Subcutaneous adipose tissue (tissue), 4 donors: ENCODE data around the gene IL1R1. TPM values are rescaled to one million over a fixed set of nuclear protein-coding genes. Genes with fewer than 3 reads are reported as not detected.

Experiments
- total RNA-seq, 4 donors: library from RNA; depleted of rRNA; stranded (reverse); fragments of >200 nt; gene quantifications; one replicate each; pipeline ENCODE4 v1.1.0, GENCODE V29; 2016
- TF ChIP-seq, protein P1 (sequence below): fragments of 450-650 bp; IDR thresholded peaks from one replicate; pipeline ENCODE4 v1.5.1; 2016; ENCODE audit warnings: low read depth, mild to moderate bottlenecking, control low read depth, antibody characterized with exemption, moderate library complexity

The IL1R1 gene
- total RNA-seq, 4 donors from 2014 or later, result 159 to 381 (median 193) TPM

DNA sequence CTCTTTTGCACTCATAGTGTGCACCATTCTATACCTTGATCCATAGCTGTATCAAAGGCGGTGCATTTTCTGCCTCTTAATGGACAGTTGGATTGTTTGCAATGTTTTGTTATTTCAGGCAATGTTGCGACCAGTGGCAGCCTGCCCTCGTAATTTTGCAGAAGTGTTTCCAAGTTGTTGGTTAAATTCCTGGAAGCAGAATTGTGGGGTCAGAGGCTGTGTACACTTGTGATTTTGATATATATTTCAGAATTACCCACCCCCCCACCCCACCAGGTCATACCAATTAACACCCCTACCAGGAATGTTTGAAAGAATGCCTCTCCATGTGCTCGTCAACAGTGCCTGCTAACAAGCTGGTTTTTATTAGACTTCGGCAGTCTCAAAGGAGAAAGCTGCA is 32.4 kb upstream of the IL1R1 start:
- TF ChIP-seq, protein P1, sequence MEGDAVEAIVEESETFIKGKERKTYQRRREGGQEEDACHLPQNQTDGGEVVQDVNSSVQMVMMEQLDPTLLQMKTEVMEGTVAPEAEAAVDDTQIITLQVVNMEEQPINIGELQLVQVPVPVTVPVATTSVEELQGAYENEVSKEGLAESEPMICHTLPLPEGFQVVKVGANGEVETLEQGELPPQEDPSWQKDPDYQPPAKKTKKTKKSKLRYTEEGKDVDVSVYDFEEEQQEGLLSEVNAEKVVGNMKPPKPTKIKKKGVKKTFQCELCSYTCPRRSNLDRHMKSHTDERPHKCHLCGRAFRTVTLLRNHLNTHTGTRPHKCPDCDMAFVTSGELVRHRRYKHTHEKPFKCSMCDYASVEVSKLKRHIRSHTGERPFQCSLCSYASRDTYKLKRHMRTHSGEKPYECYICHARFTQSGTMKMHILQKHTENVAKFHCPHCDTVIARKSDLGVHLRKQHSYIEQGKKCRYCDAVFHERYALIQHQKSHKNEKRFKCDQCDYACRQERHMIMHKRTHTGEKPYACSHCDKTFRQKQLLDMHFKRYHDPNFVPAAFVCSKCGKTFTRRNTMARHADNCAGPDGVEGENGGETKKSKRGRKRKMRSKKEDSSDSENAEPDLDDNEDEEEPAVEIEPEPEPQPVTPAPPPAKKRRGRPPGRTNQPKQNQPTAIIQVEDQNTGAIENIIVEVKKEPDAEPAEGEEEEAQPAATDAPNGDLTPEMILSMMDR, result no peak

DNA sequence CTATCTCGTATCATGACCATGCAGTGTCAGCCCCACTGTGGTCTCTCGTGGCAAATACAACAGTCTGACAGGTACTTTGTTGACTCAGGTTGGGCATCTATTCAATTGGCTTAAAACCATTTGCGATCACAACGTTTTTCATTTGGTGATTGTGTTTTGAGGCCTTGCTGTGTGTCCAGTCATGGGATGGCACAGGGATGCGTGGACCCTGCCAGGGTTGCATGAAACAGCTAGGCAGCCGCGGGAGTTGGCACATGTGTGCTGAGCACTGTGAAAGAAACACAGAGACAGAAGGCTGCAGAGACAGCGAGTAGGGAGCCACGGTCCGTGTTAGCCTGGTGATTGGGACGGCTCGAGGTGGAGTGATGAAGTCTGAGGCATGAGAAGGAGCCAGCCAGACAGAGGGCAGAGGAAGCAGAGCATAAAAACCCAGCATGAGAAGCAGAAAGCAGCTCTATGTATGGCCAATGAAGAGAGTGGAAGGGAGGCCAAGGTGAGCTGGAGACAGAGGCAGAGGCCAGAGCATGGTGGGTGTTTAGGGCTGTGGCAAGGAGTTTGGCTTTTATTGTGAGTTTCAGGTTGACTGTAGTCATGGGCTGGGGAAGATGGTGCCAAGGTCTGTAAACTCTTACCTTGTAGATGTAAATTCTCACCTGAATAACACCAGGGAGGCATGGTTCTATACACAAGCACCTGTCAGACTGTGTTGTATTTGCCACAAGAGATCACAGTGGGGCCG is 31.8 kb upstream of the IL1R1 start:
- TF ChIP-seq, protein P1, result no peak

DNA sequence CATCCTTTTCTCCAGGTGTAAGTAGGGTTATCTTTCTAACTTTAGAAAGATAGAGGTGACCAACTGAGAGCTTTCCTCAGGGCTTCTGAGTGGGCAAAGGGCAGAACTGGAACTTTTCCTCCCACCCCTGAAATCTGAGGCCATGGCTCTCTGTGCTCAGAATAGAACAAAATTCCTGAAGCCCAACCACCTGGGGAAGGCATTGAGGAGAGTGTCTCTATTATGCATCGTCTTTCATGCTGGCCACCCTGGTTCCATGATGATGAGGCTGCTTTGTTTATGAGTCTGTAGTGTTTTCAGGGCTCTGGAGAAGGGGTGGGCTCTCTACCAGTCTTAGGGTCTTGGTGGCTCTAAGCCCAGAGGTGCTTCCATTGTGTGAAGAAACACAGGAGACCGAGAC is 30.7 kb upstream of the IL1R1 start:
- TF ChIP-seq, protein P1, result no peak

DNA sequence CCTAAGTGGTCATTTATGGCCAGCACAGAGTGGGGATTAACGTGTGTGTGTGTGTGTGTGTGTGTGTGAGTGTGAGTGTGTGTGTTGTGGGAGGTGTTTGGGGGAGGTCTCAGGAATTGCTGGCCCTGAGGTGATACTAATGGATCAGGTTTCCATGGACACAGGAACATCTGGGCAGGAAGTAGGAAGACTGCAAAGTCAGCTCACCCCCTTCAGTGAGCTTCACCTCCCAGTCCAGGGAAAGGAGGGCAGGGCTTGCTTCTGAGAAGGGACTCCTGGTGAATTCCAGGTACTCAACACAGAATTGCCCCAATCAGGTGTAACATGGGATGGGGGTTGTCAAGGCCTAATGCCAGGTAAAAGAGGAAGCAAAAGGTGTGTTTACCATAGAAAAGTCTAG is 30.3 kb upstream of the IL1R1 start:
- TF ChIP-seq, protein P1, result no peak

DNA sequence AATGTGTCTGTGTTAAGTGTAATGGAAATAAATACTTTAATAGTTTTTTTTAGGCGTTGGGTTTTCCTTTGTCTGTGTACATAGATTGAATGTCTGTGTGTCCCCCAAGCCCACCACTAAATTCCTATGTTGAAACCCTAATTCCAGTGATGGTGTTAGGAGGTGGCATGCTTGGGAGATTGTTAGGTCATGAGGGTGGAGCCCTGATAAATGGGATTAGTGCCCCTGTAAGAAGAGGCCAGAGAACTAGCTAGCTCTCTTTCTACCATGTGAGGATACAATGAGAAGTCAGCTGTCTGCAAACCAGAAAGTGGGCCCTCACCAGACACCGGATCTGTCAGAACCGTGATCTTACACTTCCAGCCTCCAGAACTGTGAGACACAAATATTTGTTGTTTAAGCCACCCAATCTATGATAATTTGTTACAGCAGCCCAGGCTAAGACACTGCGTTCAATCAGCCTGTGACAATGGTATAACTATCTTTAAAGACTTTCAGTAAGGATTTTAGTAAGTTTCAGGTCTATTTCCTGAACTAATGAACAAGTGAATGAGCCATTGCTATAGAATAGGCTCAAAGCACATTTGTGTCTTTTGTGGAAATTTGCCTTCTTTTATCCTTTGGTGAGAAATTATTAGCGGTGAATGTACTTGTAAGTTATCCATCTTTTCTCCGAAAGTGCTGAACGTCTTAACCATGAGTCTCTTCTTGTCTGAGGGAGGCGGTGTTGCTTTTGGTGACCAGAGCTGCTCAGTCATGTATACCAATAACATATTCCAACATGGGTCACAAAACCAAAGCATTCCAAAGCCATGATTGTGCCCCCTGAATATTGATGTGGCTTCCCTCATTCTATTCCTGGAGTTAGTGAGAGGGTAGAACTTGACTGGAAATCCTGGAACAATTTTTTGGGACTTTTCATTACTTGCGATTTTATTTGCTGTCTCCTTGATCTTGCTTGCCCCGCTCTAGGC is 29.6 kb upstream of the IL1R1 start:
- TF ChIP-seq, protein P1, result no peak

DNA sequence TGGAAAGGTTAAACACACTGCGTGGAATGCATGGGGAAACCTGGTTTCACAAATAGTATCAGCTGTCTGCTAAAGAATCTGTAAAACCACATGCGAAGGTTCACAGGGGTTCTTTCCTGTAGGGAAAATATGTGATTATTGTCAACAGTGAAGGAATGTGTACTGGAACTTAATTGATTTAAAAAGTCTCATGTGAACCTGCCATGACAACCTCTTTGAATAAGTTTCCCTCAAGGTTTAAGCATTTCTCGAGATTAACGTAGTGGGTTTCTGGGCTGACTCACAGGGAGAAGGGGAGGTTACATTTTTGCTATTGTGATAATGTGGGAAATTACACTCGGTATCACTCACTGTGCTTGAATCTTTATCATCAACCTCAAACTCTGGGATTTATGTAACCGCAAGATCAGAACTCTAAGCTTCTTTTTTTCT is 28.2 kb upstream of the IL1R1 start:
- TF ChIP-seq, protein P1, result no peak
